GM21529 (cell line): ENCODE measurements around the gene ZFAND3.
"Not testable (repeated sequence)": the region's sequence is repeated elsewhere in the genome, so short reads cannot be mapped to it uniquely, and the experiment has no call there.

Experiments
- ATAC-seq: cut with Tn5 transposase; IDR thresholded peaks from one replicate; pipeline ENCODE4 v1.9.1; 2021; ENCODE audit not compliant: unreplicated experiment

ZFAND3 gene

DNA sequence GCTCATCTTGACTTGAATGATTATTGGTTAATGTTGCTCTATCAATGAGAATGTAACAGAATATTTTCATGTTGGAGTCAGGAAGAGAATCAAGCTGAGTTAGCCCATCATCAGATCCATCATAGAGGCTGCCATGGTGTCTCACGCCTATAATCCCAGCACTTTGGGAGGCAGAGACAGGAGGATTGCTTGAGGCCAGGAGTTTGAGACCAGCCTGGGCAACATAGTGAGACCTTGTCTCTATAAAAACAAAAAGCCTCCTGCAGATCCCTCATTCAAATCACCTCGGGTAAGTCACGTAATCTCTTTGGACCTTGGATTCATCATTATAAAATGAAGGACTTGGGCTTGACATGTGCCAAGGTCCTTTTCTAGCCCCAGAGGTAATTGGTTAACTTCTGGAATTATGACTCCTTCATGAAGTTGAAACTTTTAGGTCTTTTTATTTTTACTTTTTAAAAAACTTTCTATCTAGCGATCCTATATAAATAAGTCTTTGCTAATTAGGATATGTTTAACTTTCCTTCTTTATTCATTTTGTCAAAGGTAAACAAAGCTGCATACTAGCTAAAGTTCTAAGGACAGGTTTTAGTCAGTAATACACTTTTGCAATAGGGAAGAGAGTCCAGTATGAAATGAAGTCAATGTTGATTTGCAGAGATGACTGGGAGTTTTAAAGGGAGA is 110.9 kb downstream of the ZFAND3 start:
- no peak for ATAC-seq

DNA sequence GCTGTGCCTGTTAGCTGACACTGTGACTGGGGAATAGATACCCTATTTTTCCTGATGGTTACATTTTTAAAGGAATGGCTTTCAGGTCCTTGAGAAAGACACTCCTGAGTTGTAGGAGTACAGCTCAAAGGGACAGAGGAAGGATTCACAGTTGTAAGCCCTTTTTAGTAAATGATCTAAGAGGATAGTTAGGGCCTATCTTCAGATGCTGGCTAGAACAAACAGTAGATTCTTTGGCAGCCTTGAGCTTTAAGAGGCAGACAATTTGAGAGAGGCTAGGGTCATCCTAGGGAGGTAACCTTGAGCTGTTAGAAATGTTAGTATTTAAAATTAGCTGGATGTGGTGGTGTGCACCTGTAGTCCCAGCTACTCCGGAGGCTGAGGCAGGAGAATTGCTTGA is 111.5 kb downstream of the ZFAND3 start:
- ATAC-seq: no peak

DNA sequence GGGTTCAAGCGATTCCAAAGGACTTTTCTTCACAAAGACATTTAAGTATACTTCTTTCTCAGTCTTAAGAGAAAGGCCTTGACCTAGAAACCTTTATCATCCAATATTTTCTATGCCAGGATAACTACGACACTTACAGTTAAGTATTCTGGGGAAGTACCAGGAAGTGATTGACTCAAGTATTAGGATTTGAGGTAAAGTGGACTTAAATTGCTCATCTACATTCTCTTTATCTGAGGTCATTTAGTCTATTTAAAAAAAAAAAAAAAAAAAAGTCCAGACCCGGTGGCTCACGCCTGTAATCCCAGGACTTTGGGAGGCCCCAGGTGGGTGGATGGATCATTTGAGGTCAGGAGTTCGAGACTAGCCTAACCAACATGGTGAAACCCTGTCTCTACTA is 114.7 kb downstream of the ZFAND3 start:
- ATAC-seq: no peak

DNA sequence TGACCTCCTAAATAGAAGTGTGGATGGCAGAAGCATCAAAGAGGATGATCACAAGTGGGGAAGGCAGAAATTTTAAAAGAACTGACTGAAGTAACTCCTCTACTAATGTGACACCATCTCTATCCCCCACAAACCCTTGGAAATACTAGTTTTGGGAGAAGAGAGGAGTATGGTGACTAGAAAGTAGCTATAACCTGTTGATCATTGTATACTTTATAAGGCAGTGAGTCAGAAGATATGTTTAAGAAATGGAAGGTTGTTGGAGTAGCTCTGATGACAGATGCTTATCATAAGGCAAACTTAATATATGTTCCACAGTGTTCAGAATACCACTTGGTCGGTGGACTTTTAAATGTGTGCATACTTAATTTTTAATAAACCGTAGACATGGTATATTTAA is 116.6 kb downstream of the ZFAND3 start:
- no peak for ATAC-seq

DNA sequence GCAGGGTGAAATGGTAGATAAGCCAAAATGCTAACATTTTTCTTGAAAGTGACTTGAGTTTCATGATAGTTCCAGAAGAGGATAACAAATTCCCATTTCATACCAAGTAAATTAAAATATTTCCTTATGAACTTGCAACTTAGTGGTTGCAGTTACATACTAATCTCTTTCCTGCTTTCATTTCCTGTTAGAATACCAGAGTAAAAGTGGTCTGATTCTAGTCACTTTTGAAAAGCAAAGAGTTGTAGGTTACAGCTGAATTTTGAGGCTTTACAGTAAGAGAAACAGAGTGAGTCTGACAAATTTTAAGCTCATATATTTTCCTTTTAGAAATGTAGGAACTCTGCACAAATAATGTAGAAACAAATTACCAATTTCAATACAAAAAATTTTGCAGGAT is 117.4 kb downstream of the ZFAND3 start:
- ATAC-seq: no peak

DNA sequence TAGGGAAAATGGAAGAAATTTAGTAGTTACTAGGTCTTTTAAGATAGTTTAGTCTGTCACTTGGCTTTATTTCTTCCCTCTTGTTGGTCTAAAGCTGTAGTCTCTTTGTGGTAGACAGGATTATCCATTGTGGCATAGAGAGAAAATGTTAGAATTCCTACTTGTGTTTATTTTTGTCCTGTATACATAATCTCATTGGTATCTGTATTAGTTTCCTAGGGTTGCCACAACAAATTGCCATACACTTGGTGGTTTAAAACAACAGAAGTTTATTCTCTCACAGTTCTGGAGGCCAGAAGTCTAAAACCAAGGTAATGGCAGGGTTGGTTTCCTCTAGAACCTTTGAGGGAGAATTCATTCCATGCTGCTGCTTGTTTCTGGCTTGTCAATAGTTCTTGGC is 119.4 kb downstream of the ZFAND3 start:
- no peak for ATAC-seq

DNA sequence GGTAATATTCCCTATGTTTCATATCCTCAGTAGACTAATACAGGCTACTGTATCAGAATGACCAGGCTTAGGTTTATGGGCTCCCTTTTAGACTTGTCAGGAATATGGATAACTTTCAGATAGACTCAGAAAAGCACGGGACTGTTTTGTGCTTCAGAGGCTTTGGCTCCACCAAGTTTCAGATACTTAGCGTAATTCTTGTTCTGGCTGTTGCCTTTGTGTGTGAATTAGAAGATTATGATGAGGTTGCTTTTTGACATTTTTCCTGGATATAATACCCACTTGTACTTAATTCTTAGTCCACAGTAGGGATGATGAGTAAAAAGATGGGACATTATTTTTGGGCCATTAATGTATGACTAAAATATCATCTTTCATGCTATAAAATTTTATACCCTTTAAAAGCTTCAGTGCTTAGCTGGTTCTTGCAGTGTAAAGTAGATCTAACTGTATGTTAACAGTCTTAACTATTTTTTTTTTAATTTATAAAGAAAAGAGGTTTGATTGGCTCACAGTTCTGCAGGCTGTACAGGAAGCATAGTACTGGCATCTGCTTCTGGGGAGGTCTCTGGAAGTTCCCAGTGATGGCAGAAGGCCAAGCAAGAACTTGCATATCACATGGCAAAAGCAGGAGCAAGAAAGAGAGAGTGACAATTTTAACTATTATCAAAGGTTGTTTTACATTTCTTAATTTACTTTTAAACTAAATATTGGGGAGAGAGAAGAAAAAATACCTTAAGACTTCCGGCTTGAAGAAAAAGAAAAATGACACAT is 120.7 kb downstream of the ZFAND3 start:
- no peak for ATAC-seq

DNA sequence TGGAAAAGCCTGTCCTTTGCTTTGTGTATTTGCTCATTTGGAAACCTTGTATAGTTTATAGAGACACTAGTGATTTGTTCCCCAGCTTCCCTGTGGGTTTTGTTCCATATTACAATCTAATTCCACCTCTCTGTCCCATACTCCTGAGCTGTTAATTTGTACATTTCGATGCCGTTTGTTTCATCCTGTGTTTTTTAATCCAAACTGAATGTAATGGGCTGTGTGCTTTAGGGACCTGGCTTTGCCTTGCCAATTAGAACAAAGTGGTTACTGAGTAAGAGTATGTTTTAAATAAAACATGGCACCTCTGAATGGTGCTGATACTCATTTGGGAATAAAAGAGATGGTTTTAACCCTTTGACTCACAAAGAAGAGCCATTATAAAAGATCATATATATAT is 122.3 kb downstream of the ZFAND3 start:
- ATAC-seq: no peak

DNA sequence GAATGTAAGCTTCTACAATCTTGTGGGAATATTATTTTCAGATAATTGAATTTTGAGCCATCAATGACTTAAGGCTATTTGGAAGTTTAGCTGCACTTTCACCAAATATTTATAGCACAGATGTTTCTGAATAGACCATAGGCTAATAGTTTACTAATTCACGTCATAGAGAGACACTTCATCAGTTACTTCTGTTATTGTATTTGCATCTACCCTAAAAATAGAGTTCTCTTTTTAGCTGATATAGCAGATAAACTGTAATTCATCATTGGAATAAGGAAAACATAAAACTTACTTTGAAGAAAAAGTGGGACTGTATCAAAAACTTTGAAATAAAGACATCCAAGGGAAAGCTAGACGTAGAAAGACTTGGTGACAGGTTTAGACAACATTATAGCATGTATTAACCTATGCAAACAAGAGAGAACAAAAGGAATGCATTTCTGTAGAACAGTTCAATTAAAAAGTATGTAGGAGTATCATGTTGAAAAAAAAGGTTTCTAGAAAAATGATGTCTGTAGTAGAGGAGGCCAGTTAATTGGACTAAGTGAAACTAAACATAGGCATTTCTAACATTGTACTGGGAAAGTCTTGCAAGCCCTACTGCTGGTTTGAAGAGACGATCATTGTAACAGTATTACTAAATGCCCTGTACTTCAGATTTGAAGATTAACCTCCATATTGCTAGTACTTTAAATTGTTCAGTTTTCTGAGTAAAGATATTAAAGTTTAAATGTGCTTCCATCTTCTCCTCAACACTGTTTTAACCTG is 123.3 kb downstream of the ZFAND3 start:
- ATAC-seq: no peak

DNA sequence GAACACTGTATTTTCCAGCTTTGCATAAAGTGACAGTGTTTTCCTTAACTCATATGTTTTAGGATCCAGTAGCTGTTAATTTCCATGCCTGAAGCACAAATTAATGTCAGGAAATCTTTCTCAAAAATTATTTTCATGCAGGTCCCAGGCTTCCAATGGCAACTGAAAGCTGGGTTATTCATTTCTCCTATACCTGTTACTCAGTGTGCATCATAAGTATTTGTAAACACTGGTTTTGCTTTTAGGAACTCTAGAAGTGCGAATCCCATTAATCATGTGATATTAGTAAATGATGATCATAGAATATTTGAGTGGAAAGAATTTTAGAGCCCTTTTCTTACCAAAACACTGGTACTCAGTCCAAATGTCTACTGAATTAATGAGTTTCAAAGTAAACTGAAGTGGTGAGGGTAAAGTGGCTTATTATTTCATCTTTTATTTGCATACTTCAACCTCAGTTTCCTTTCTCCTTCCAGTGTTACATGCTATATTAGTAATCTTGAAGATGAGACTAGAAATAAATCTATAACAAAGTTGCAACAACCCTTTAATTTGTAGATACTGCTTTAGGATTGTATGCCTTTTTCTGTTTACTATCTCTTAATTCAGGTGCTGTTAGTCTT is 124.0 kb downstream of the ZFAND3 start:
- ATAC-seq: no peak

DNA sequence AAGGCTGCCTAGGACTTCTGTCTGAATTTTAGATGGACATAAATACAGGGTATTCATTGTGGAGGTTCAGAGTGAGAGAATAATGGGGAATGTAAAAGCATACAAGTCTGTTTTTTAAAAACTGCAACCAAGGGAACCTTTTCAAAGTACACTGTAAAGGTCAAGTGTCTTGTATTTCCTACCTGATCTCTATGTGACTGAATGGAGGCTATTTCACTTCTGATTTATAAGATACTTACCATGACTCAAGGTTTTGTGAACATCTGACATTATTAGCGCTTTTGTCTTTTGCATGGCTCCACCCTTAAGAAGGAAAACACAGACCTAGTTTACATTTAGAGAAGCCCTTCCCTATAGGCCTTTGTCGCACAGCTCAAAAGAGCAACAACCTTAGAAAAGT is 126.5 kb downstream of the ZFAND3 start:
- ATAC-seq: no peak

DNA sequence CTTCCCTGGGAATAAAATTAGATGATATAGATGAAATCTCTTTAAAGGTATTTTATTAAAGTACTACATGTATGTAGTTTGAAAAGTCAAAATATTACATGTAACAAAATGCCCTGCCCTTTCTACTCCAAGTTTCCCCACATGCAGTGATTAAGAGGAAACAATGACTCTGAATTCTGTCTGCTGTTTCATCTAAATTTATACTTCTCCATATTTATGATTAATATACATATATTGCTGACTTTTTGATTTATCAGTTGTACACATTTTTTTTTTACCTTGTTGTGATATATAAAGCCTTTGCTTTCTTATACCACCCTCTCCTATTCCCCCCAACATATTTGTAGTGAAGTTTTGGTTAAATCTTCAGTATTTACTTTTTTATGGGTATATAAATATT is 127.9 kb downstream of the ZFAND3 start:
- ATAC-seq: no peak

DNA sequence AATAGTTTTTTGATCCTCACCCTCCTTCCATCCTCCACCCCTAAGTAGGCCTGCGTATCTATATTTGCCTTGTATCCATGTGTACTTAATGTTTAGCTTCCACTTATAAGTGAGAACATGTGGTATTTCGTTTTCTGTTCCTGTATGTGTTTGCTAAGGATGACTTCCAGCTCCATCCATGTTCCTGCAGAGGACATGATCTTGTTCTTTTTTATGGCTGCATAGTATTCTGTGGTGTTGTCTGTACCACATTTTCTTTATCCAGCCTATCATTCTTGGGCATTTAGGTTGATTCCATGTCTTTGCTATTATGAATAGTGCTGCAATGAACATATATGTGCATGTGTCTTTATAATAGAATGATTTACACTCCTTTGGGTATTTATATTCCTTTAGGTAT is 129.1 kb downstream of the ZFAND3 start:
- ATAC-seq: not testable (repeated sequence)

DNA sequence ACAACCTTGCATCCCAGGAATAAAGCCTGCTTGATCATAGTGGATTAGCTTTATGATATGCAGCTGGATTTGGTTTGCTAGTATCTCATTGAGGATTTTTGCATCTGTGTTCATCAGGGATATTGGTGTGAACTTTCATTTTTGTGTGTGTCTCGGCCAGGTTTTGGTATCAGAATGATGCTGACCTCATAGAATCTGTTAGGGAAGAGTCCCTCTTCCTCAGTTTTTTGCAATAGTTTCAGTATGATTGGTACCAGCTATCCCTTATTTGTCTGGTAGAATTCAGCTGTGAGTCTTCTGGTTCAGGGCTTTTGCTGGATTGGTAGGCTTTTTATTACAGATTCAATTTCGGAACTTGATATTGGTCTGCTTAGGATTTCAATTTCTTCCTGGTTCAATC is 132.5 kb downstream of the ZFAND3 start:
- peak; percentile 44 for ATAC-seq

DNA sequence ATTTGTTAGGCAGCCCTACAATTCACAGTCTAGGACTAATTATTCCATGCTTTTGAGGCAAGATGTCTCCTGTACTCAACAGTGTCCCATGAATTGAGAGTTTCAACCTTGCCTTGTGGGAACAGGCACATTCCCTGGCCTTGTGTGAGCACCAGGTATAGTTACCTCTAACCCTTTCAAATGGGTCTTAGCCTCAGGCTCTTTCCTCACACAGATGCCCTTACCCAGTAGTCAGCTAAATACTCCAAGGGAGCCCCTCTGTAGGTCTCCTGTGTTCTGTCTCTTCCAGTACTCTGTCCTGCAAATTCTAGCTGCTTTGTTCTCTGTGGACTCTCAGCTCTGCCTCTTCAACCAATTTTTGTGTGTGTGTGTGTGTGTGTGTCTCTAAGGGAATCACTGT is 135.3 kb downstream of the ZFAND3 start:
- no peak for ATAC-seq

DNA sequence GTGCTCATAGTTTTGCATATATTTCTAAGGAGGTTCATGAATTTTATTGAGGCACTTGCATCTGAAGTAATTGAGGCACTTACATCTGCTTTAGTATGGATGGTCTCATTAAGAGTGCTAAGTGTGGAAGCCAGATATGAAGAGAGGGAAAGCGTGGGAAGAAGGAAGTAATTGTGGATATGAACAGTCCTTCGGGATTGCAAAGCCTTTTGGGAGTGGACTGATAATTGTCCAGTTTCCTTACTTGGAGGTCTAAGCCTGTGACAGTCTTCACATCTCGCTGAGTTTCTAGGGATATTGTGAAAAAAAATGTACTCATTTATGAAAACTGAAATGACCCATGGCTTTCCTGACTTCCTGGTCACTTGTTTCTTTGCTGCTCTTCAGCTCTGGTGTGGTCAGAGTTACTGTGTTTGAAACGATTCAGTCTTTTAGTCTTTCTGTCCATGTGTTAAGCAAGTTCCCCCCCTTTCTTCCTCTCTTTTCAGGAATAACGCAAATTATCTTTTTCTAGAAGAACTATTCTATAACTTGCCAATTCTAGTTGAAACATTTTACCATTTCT is 137.3 kb downstream of the ZFAND3 start:
- ATAC-seq: no peak

DNA sequence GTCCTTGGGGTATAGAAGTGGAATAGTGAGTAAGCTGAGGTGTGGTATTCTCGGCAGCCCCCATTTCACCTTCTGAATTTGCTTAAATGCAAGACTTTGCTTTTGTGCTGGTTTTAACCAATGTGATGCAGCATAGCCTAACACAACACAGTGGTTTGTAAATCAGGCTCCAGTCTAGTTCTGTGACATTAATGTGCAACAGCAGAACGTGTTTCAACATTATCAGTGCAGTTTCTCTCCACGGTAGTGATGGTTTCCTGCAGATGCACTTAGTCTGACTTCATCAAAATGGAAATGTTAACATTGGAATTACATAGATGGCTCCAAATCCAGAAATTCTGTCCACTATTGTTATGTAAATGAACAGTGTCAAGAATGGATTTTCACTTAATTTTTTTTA is 139.5 kb downstream of the ZFAND3 start:
- no peak for ATAC-seq

DNA sequence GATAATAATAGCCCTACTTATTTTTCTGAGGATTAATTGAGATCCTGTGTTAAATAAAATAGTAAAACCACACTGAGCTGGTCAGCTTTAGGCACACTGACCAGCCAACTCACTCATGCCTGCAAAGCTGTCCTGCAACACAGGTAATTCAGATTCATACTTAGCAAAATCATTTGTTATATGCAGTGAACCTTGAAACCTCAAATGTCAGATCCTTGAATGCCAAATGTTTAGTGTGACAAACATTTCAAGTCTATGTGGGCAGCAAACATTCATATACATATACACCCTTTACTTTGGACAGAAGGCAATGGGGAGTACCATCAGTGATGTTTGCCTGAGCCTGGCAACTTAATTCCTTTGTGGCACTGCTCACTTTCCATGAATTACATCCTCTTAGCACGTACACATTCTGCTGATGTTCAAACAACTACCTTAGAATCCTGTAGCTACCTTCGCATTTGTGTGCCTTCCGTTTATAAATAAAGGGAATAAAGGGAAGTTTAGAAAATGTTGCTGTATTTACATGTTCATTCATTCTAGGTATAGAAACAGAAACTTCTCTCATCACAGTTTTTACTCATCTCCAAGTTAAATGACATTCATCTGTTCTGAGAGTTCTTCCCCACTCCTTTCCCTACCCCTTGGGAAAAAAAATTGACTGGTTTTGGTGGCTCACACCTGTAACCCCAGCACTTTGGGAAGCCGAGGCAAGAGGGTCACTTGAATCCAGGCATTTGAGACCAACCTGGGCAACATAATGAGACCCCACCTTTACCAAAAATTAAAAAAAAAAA is 140.8 kb downstream of the ZFAND3 start:
- ATAC-seq: no peak

DNA sequence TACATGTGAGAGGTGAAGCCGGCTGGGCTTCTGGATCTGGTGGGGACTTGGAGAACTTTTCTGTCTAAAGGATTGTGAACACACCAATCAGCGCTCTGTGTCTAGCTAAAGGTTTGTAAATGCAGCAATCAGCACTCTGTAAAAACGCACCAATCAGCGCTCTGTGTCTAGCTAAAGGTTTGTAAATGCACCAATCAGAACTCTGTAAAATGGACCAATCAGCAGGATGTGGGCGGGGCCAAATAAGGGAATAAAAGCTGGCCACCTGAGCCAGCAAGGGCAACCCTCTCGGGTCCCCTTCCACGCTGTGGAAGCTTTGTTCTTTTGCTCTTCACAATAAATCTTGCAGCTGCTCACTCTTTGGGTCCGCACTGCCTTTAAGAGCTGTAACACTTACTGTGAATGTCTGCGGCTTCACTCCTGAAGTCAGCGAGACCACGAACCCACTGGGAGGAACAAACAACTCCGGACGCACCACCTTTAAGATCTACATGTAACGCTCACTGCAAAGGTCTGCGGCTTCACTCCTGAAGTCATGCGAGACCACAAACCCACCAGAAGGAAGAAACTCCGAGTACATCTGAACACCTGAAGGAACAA is 143.1 kb downstream of the ZFAND3 start:
- ATAC-seq: not testable (repeated sequence)
